PC-9 (cell line): ENCODE data around the gene CYP27B1.

ENCODE experiments used
- CTCF ChIP-seq: fragments of 200-600 bp; sonication (generic); conservative IDR thresholded peaks from 2 replicates; pipeline ENCODE4 v1.6.1; 2017; ENCODE audit warnings: mixed run types, antibody characterized with exemption, mild to moderate bottlenecking, moderate library complexity
- EZH2 ChIP-seq: fragments of 200-600 bp; sonication (generic); IDR thresholded peaks from 2 replicates; pipeline ENCODE4 v1.8.0; 2017; ENCODE audit warnings: antibody characterized with exemption, low read depth

GRCh38 chr12:57779736-57780135 is 12.9 kb upstream of the CYP27B1 start:
- TF ChIP-seq CTCF (no peak), EZH2 (no peak)
